NCI-H82 treated with DMSO at 0.1 percent for 48 hours (cell line): Measurements from ENCODE around the gene SIGLEC9.

Experiments used
- DNase-seq: peaks from one replicate; lab custom pipeline; 2025; ENCODE audit not compliant: unreplicated experiment; lab: John Stamatoyannopoulos, UW

SIGLEC9 gene

DNA sequence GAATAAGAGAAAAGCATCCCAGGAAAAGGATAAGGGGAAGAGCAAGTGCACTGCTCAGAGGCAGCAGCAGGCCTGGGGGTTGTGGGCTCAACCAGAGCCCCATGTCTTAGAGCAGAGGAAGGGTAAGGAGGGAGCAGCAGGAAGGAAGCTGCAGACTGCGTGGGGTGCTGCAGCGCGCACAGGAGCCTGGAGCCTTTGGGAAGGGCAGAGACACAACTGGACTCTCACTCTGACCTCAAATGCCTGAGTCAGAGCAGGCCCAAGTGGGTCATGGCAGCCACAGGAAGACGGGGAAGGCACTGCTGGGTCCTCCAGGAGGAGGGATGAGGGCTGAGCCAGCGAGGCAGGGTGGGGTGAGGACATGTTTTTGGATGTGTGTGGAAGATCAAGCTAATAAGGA is 49.0 kb downstream of the SIGLEC9 start:
- DNase-seq: no peak

DNA sequence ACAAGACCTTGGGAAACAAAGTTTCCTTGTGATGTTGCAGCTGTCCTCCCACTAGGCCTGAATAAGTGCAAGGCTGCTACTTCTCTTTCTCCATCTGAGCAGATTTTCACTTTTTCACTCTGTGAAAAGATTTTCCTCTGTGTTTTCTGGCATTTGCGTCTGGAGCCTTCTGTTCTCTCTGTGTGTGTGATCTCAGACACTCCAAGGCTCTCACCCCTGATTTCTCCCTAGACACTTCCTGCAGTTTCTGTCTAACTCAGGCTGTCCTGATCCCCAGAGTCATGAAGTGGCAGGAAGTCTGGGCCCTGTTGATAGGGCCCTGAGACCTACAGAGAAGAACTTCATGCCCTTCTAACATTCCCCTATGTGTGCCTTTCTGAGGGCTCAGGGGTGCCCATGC is 54.5 kb downstream of the SIGLEC9 start:
- no peak for DNase-seq
